Activated T-cell treated with anti-CD3 and anti-CD28 coated beads, Interleukin-2, amount 50 U/mL, for 4 hours (primary cell): ENCODE measurements around the gene GRK3. TPM values are rescaled to one million over a fixed set of nuclear protein-coding genes. Genes with fewer than 3 reads are reported as not detected.

Experiments
- ATAC-seq, 2 donors: fragments of 200-7000 bp; cut with Tn5 transposase; one replicate each; pipeline ENCODE4 v1.10.0; 2021
- DNase-seq: peaks from one replicate; pipeline ENCODE4 v3.0.0-alpha.2; 2020
- H3K27me3 Mint-ChIP-seq: one replicate; pipeline ENCODE4 v1.8.0; 2021; ENCODE audit warnings: low read depth, mixed read lengths
- H3K36me3 Mint-ChIP-seq: one replicate; pipeline ENCODE4 v1.8.0; 2022; ENCODE audit warnings: mixed read lengths; ENCODE audit not compliant: insufficient read depth
- H3K4me1 Mint-ChIP-seq: one replicate; pipeline ENCODE4 v1.8.0; 2021; ENCODE audit warnings: low read depth, mixed read lengths
- H3K4me3 Mint-ChIP-seq: one replicate; pipeline ENCODE4 v1.8.0; 2021; ENCODE audit warnings: mild to moderate bottlenecking, moderate library complexity, mixed read lengths
- H3K9me3 Mint-ChIP-seq: one replicate; pipeline ENCODE4 v1.8.0; 2021; ENCODE audit warnings: mixed read lengths
- total RNA-seq, 3 donors: library from RNA; stranded (reverse); gene quantifications; one replicate each; pipeline ENCODE4 v1.2.1, GENCODE V29; 2021

The GRK3 gene
- total RNA-seq, 3 donors from 2014 or later = 5.2 to 6.7 (median 5.3) TPM

DNA sequence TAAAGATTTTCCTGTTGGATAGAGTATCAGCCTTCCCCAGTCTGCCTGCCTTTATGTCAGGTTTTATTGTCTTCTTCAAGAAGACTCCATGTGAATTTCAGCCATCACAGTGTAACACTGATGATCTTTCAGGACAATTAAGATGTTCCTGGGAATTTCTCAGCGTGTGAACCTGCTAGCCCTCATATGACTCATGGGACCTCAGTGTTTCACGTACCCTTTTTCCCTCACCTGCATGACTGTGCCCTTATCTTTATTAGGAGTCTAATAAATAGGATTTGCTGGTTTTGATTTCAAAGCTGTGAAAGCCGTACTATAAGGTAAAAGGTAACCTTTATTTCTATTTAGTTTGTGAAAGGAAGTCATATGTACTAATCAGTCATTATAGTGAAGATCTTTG is 95.9 kb downstream of the GRK3 start:
- ATAC-seq (no peak), DNase-seq (no peak)
- Mint-ChIP-seq H3K36me3 (no peaks in the 10 kb centered on the region), H3K4me3 (no peak overlapping the region), H3K27me3 (no peaks in the 10 kb centered on the region), H3K9me3 (no peaks in the 10 kb centered on the region), H3K4me1 (no peaks in the 10 kb centered on the region)

DNA sequence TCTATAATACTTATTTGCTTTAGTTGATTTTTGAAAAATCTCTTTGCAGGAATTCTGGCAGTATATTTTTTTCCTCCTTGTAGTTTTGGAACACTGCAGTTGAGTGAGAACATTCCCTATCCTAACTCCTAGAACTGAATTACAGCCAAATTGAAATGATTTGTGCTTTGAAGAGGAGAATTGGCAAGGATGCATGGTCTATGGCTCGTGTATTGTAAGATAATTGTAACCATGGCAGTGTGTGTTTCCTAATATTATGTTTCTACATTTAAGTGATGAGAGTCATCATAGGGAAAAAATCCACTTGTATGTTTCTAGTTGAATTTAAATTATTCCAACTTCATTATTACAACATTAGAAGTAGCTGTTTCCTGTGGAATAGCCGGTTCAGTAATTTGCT is 96.6 kb downstream of the GRK3 start:
- DNase-seq = no peak
- no peaks in the 10 kb centered on the region for H3K27me3 Mint-ChIP-seq
- no peaks in the 10 kb centered on the region for H3K9me3 Mint-ChIP-seq
- H3K4me3 Mint-ChIP-seq = no peak overlapping the region
- no peak for ATAC-seq
- H3K36me3 Mint-ChIP-seq = no peaks in the 10 kb centered on the region
- H3K4me1 Mint-ChIP-seq = no peaks in the 10 kb centered on the region

DNA sequence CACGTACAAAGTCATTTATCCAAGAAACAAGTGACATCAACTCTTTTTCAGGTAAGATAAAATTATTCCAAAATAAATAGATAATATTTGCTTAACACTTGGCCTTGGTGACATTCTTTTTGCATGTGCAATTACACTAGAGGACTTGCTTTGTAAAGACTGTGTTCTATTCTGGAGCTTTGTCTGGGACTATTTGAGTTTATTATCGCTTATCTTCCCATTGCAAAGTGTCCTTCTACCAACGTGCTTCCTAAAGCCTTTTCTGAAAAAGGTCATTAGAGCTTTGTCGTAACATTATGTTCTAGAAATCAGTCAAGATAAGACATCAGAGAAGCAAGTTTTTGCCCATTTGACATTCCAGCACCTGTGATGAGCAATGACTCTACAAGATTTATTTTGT is 99.2 kb downstream of the GRK3 start:
- ATAC-seq = no peak
- no peaks in the 10 kb centered on the region for H3K4me1 Mint-ChIP-seq
- DNase-seq = no peak
- H3K27me3 Mint-ChIP-seq = no peaks in the 10 kb centered on the region
- no peaks in the 10 kb centered on the region for H3K36me3 Mint-ChIP-seq
- no peak overlapping the region for H3K4me3 Mint-ChIP-seq
- no peaks in the 10 kb centered on the region for H3K9me3 Mint-ChIP-seq

DNA sequence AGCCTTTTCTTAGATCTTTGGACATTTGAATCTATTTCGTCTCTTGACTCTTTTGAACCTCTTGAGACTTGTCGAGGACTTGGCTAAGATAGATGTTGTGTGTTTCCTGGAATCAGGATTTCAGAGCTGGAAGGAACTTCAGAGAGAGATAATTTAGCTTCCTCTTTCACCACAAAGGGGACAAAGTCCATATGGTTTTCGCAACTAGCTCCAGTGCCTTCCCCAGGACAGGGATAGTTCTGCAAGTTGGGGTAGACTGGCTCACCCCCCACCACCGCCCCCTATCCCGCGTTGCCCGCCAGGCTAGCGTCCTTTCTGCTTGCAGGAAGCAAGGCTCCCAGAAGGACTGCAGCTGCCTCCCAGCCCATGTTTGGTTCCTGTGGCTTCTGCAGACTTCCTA is 101.8 kb downstream of the GRK3 start:
- Mint-ChIP-seq H3K4me3 (no peak overlapping the region), H3K36me3 (no peaks in the 10 kb centered on the region), H3K9me3 (no peaks in the 10 kb centered on the region), H3K4me1 (no peaks in the 10 kb centered on the region), H3K27me3 (no peaks in the 10 kb centered on the region)
- DNase-seq = no peak
- no peak for ATAC-seq

DNA sequence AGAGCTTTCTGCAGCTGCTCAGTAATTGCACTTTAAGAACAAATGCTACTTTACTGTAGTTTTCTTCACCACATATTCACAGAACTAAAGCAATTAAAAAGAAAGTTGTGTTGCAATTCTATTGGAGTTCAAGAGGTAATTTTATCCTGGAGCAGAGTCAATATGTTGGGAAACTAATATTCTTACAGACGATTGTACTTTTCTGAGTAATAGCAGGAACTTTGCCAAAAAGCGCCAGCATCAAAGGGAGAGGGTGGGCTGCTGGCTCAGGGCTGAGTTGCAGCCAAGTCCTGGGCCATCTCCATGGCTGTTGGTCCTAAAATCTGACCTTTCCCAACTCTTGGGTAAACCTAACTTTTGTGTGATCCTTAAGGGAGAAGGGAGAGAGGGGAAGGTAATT is 104.0 kb downstream of the GRK3 start:
- H3K36me3 Mint-ChIP-seq = no peaks in the 10 kb centered on the region
- H3K4me1 Mint-ChIP-seq = no peaks in the 10 kb centered on the region
- no peak overlapping the region for H3K4me3 Mint-ChIP-seq
- DNase-seq (no peak), ATAC-seq (no peak)
- no peaks in the 10 kb centered on the region for H3K27me3 Mint-ChIP-seq
- no peaks in the 10 kb centered on the region for H3K9me3 Mint-ChIP-seq

DNA sequence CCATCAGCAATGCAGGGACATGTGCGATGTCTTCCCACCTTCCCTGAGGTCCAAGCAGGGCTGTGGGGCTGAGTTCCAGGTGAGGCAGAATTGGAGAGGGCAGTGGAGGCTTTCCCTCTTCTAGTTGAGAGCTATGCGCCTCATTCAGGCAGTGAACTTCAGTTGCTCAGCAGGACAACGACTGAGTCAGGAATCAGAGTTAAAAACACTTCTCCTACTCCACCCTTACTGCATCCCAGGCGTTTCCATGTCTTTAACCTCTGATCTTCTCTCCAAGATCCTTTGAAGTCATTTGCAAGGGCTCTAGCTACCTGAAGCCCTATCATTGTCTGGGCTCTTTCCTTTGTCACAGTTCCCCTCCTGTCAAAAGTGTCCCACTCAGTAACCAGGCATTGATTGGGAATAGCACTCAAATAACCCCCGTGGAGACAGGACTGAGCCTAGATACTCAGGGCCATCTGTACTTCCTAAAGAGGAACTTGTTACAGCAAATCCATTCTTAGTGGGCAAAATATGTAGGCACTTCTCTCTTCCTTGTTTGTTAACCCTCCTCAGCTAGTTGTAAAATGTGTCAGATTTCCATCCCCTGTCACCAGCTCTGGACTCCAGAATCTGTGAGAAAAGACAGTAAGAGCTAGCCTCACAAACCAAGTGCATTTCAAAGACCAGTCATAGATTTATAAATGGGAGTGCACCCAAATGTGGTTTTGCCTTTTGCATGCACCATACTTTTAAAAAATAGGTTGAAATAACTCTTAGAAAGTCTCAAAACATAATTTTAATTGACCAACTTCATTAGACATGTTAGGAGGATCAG is 105.0 kb downstream of the GRK3 start:
- no peak for DNase-seq
- ATAC-seq = no peak
- no peaks in the 10 kb centered on the region for H3K36me3 Mint-ChIP-seq
- no peaks in the 10 kb centered on the region for H3K4me1 Mint-ChIP-seq
- H3K27me3 Mint-ChIP-seq = no peaks in the 10 kb centered on the region
- no peak overlapping the region for H3K4me3 Mint-ChIP-seq
- no peaks in the 10 kb centered on the region for H3K9me3 Mint-ChIP-seq

DNA sequence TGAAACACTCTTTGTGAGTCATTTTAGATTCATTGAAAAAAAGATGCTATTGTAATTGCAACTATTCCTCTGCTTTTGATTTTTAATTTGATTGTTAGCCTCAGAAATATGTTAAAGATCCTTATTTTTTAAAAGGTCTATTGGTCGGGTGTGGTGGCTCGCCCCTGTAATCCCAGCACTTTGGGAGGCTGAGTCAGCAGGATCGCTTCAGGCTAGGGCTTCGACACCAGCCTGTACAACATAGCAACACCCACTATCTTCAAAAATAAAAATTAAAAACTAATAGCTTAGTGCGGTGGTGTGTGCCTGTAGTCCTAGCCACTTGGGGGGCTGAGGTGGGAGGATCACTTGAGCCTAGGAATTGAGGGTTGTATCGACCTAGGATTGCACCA is 105.6 kb downstream of the GRK3 start:
- Mint-ChIP-seq H3K4me3 (no peak overlapping the region), H3K9me3 (no peaks in the 10 kb centered on the region)

DNA sequence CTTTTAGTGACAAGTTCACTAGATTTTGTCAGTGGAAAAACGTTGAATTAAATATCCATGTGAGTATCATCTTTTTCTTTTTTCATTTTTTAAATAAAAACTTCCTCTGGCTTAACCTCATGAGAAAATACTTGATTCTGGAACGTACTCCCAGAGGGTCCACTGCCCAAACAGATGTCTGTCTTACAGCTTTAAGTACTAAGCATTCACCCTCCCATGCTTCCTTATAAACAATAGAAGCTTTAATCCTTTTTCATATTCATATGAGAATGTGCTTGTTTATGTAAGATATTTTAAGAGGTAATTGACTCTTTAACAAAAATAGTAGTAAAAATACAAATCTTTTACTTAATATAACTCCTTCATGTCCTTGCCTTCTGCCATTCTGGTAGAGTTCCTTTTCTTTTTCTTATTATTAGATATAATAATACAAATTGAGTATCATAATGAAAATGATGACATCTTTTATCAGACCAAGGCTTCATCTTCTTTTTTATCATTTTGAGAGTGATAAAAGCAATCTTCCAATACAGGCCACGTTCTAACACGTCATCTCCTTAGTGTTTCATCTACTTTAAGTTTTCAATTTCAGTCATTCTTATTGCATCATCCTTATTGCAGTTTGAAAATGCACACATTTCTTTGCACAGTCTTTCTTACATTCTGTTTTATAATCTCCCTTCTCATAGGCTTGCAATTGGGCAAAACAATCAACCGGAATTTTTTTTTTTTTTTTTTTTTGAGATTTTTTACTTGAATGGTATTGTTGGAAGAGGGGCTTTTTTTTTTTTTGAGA is 108.0 kb downstream of the GRK3 start:
- ATAC-seq (no peak), DNase-seq (no peak)
- no peaks in the 10 kb centered on the region for H3K27me3 Mint-ChIP-seq
- H3K4me3 Mint-ChIP-seq = no peak overlapping the region
- no peaks in the 10 kb centered on the region for H3K4me1 Mint-ChIP-seq
- no peaks in the 10 kb centered on the region for H3K36me3 Mint-ChIP-seq
- H3K9me3 Mint-ChIP-seq = no peaks in the 10 kb centered on the region

More for the DNA sequence above, 105.6 kb downstream of the GRK3 start:
- Mint-ChIP-seq H3K36me3 (no peaks in the 10 kb centered on the region), H3K27me3 (no peaks in the 10 kb centered on the region), H3K4me1 (no peaks in the 10 kb centered on the region)
- DNase-seq (no peak), ATAC-seq (no peak)

DNA sequence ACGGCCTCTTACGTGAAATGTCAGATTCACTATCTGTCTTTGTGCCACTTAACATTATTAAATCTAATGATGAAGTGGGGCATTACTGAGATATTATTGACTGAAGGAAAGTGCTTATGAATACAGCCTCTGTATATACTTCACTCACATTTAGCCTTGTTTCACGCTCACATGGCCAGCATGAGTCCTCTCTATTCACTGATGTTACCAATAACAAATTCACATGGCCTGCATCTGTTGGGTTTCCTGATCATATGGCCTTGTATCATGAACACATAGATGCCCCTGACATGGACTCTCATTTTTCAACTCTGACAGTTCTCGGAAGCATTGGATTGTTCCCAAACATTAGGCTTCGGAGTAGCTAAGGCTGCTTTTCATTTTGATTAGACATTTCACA is 109.2 kb downstream of the GRK3 start:
- DNase-seq (no peak), ATAC-seq (no peak)
- H3K36me3 Mint-ChIP-seq = no peaks in the 10 kb centered on the region
- no peaks in the 10 kb centered on the region for H3K4me1 Mint-ChIP-seq
- no peaks in the 10 kb centered on the region for H3K9me3 Mint-ChIP-seq
- no peak overlapping the region for H3K4me3 Mint-ChIP-seq
- no peaks in the 10 kb centered on the region for H3K27me3 Mint-ChIP-seq

DNA sequence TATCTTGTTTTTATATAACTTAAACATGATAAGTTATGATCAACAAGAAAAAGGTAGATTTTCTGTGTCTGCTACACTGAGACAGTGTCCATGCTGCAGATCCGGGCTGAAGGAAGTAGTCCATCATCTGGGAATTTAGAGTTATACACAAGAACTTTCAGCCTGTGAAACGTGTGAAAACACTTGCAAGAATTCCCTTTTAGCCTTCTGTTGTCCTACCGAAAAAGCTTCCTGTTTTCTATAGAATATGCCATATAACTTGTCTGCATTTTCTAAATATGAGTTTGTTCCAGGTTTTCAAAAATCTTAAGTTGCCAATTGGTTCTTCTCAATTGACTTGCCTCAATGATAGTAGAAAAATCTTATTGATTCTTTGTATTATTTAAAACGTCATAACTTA is 113.2 kb downstream of the GRK3 start:
- no peaks in the 10 kb centered on the region for H3K27me3 Mint-ChIP-seq
- H3K36me3 Mint-ChIP-seq = no peaks in the 10 kb centered on the region
- no peaks in the 10 kb centered on the region for H3K9me3 Mint-ChIP-seq

DNA sequence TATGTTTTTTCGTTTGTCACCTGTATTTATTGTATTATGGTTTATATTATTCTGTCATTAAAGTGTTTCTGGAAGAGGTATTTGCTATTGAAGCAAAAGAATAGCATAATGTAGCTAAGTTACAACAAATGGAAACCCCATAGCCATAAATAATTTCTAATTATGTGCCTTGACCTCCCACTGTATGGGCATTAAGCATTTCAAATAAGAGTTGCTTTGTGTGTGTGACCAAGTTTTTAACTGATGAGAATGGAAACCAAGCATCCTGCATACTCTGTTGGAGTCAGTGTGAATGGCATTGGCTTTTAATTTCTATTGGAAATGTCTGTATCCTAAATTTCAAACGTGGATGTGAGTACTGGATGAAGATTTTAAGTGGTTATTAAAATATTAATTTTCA is 115.6 kb downstream of the GRK3 start:
- Mint-ChIP-seq H3K9me3 (no peaks in the 10 kb centered on the region), H3K4me3 (no peak overlapping the region), H3K4me1 (no peaks in the 10 kb centered on the region), H3K27me3 (no peaks in the 10 kb centered on the region), H3K36me3 (no peaks in the 10 kb centered on the region)
- no peak for ATAC-seq
- DNase-seq = no peak

More for the DNA sequence above, 113.2 kb downstream of the GRK3 start:
- ATAC-seq (no peak), DNase-seq (no peak)
- Mint-ChIP-seq H3K4me3 (no peak overlapping the region), H3K4me1 (no peaks in the 10 kb centered on the region)

DNA sequence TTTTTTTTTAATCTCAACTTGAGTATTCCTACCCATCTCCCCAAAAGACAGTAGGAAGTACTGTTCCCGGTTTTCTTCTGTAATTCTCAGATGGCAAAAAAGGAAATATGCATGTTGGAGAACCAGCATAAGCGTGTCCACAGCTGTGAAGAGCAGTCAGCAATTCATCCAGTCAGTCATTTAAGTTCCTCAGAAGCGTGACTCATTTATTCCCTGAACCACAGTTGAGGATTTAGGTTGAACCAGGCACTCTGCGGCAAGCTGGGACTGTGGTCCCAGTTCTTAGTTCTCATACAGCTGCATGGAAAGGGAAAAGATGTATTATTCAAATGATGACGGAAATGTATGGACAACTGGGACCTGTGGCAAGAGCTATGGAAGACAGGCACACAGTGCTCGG is 116.5 kb downstream of the GRK3 start:
- Mint-ChIP-seq H3K9me3 (no peaks in the 10 kb centered on the region), H3K4me3 (no peak overlapping the region), H3K36me3 (no peaks in the 10 kb centered on the region), H3K4me1 (no peaks in the 10 kb centered on the region), H3K27me3 (no peaks in the 10 kb centered on the region)
- ATAC-seq (no peak), DNase-seq (no peak)

DNA sequence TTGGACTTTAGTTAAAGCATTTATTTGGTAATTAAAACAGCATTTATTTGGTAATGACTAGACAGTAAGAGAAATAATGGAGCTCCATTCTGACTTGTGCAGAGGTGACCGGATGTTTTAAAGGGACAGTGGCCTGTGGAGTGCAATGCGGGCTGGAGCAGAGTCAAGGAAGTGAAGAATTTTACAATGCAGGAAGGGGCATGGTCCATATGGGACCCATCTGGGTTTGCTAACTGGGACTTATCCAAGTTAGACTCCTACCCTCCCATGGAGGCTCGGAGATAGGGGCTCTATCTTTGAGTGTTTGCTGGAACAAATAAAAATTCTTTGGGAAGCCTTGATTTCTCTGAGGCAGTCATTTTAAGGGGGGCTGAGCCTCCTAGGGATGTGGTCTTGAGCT is 117.6 kb downstream of the GRK3 start:
- Mint-ChIP-seq H3K36me3 (peaks cover 3% of the 10 kb centered on the region), H3K27me3 (no peaks in the 10 kb centered on the region), H3K9me3 (no peaks in the 10 kb centered on the region), H3K4me1 (no peaks in the 10 kb centered on the region), H3K4me3 (no peak overlapping the region)
- ATAC-seq = no peak
- DNase-seq = no peak

DNA sequence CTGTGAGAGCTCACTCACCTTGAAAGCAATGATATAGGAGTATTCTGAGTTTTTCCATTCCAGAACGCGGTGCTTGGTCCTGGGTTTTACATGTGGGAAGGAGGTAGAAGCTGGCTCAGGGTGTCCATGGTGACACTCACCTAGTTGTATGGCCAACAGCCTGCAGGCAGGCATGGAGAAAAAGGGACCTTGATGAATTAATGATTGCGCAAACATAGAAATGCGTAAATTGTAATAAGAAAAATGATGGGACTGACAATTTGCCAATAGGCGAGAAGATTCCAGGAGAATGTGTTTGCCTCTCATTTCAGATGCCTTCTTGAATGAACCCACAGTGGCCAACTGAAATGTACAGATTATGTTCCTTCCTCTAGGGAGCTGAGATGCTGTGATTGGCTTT is 124.2 kb downstream of the GRK3 start:
- ATAC-seq (no peak), DNase-seq (no peak)
- H3K27me3 Mint-ChIP-seq = no peaks in the 10 kb centered on the region
- no peak overlapping the region for H3K4me3 Mint-ChIP-seq
- H3K4me1 Mint-ChIP-seq = no peaks in the 10 kb centered on the region
- peaks cover 3% of the 10 kb centered on the region for H3K36me3 Mint-ChIP-seq
- no peaks in the 10 kb centered on the region for H3K9me3 Mint-ChIP-seq

DNA sequence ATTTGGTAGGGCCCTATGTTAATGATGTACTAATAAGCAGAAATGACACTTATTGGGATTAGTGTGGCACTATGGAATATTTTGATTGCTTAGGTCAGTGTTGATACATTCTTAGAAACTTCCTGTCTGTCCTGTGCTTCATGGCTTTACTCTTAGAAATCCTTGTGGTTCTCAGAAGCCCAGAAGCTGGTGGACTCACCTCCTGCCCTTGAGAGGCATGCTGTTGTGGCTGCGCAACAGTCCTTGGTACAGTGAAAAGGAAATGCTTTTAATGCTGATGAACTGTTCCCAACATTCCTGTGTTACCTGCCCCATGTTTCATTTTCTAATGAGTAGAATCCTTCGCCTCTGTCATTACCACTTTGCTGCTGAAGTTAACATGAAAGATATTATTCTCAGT is 125.2 kb downstream of the GRK3 start:
- H3K4me1 Mint-ChIP-seq = no peaks in the 10 kb centered on the region
- no peaks in the 10 kb centered on the region for H3K27me3 Mint-ChIP-seq
- H3K36me3 Mint-ChIP-seq = peaks cover 3% of the 10 kb centered on the region
- no peaks in the 10 kb centered on the region for H3K9me3 Mint-ChIP-seq
- DNase-seq = no peak
- no peak for ATAC-seq
- H3K4me3 Mint-ChIP-seq = no peak overlapping the region
